ENCODE data around the gene PRND. TPM values are rescaled to one million over a fixed set of nuclear protein-coding genes. Genes with fewer than 3 reads are reported as not detected.

PRND gene
- total and polyA plus RNA-seq, 2 of the 4 experiments (the other 2 are of a cell fraction): not detected

DNA sequence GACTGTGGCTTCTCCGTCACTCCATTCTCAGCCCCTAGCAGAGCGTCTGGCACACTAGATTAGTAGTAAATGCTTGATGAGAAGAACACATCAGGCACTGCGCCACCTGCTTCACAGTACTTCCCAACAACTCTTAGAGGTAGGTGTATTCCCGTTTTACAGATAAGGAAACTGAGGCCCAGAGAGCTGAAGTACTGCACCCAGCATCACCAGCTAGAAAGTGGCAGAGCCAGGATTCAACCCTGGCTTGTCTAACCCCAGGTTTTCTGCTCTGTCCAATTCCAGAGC lies 3.5 kb downstream of the PRND start:
- in situ Hi-C loops (cut with MboI; ENCODE audit: low sequenced_read_pairs): no loop called here
- dilution Hi-C loops (cut with HindIII; ENCODE audit: low sequenced_read_pairs, unreplicated experiment): no loop called here
- POLR2A ChIA-PET (ENCODE audit: unreplicated experiment): no interaction called here

More for the DNA sequence above, 3.5 kb downstream of the PRND start:
- H3K9me3 ChIP-seq (ENCODE audit: control insufficient read depth, insufficient read depth, low read length): no peaks in the 10 kb centered on the region
- H2BK120ac ChIP-seq (ENCODE audit: low read depth, low read length): no peak overlapping the region
- no peak overlapping the region for H3K4me3 ChIP-seq (ENCODE audit: insufficient read depth, low read depth, low read length)
- ATAC-seq (ENCODE audit: low read depth): no peak
- no peak overlapping the region for H2AK5ac ChIP-seq (ENCODE audit: low read depth, low read length)
- H4K91ac ChIP-seq (ENCODE audit: insufficient read depth, low read depth, low read length): no peak overlapping the region
- no peak overlapping the region for H3K18ac ChIP-seq (ENCODE audit: low read depth, low read length)
- H2AFZ ChIP-seq (replicated peaks; ENCODE audit: low read length, poor library complexity): no peak overlapping the region
- H3K36me3 ChIP-seq (ENCODE audit: control insufficient read depth, insufficient read depth, low read length): no peaks in the 10 kb centered on the region
- no peak overlapping the region for H3K4me2 ChIP-seq (ENCODE audit: low read depth, low read length)
- H3K4me1 ChIP-seq (ENCODE audit: control insufficient read depth, insufficient read depth, low read length): peaks cover 2% of the 10 kb centered on the region; the same call in 1 of the 2 replicates
- no peak overlapping the region for H4K8ac ChIP-seq (ENCODE audit: low read depth in 2 of 2, low read length in 2 of 2)
- intact Hi-C loops (cut with micrococcal nuclease): no loop called here
- H2BK20ac ChIP-seq (ENCODE audit: low read depth, low read length): no peak overlapping the region
- H2BK5ac ChIP-seq (ENCODE audit: low read depth, low read length, poor library complexity, severe bottlenecking): no peak overlapping the region
- no peak overlapping the region for H2BK15ac ChIP-seq (ENCODE audit: low read depth, low read length)
- TF ChIP-seq NFE2L2 (IDR thresholded peaks at IDR 0.05; ENCODE audit: low read depth, low read length) (no peak), BHLHE40 (IDR thresholded peaks at IDR 0.05; ENCODE audit: low read depth, low read length) (no peak), CEBPB (IDR thresholded peaks at IDR 0.05; ENCODE audit: low read depth, low read length) (no peak), SMC3 (IDR thresholded peaks at IDR 0.05; ENCODE audit: low read depth, low read length) (no peak)
- TF ChIP-seq, protein P1, sequence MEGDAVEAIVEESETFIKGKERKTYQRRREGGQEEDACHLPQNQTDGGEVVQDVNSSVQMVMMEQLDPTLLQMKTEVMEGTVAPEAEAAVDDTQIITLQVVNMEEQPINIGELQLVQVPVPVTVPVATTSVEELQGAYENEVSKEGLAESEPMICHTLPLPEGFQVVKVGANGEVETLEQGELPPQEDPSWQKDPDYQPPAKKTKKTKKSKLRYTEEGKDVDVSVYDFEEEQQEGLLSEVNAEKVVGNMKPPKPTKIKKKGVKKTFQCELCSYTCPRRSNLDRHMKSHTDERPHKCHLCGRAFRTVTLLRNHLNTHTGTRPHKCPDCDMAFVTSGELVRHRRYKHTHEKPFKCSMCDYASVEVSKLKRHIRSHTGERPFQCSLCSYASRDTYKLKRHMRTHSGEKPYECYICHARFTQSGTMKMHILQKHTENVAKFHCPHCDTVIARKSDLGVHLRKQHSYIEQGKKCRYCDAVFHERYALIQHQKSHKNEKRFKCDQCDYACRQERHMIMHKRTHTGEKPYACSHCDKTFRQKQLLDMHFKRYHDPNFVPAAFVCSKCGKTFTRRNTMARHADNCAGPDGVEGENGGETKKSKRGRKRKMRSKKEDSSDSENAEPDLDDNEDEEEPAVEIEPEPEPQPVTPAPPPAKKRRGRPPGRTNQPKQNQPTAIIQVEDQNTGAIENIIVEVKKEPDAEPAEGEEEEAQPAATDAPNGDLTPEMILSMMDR (conservative IDR thresholded peaks at IDR 0.05; ENCODE audit: low read depth, low read length): no peak
- H3K23ac ChIP-seq (ENCODE audit: low read depth, low read length): no peak overlapping the region
- H3K9ac ChIP-seq (ENCODE audit: low read depth, low read length): no peak overlapping the region
- WGBS, 2 experiments (ENCODE audit: extremely low coverage in 2 of 2, insufficient read length in 1 of 2): no CpG with 5 or more reads among the region's 4 CpGs
- H4K5ac ChIP-seq (ENCODE audit: low read depth, low read length): no peak overlapping the region
- no peaks in the 10 kb centered on the region for H4K20me1 ChIP-seq (ENCODE audit: insufficient read depth, low read length)
- CTCF ChIA-PET: no interaction called here
- H3K79me1 ChIP-seq (ENCODE audit: low read depth in 1 of 2, low read length in 2 of 2): no peaks in the 10 kb centered on the region
- no peak overlapping the region for H2AK9ac ChIP-seq (replicated peaks; ENCODE audit: low read depth, low read length, poor library complexity)
- H3K4ac ChIP-seq (ENCODE audit: low read depth, low read length): no peak overlapping the region
- no peak overlapping the region for H3K56ac ChIP-seq (ENCODE audit: extremely low read depth, insufficient read depth, low read length)
- DNase-seq: no peak
- no peaks in the 10 kb centered on the region for H3K9me1 ChIP-seq (ENCODE audit: insufficient read depth, low read length)
- no peak overlapping the region for H3K27ac ChIP-seq (ENCODE audit: insufficient read depth, low read length)
- peaks cover 22% of the 10 kb centered on the region; the same call in 1 of the 2 replicates for H3K27me3 ChIP-seq (ENCODE audit: control insufficient read depth, insufficient read depth, low read length)
- BruUV-seq (replicated peaks): no TSS peak
- H3K14ac ChIP-seq (replicated peaks; ENCODE audit: low read depth, low read length): no peak overlapping the region

Data from IMR-90 (cell line).